NCI-H2196 (cell line): ENCODE measurements around the gene CRELD2.

Experiments used
- DNase-seq: peaks from one replicate; lab custom pipeline; 2025; ENCODE audit not compliant: unreplicated experiment; lab: John Stamatoyannopoulos, UW

Gene CRELD2

GRCh38 chr22:49966041-49966773, 47.8 kb downstream of the CRELD2 start:
- DNase-seq: no peak

GRCh38 chr22:49966774-49967705, 48.6 kb downstream of the CRELD2 start:
- DNase-seq: no peak

- no peak for DNase-seq
Observed at GRCh38 chr22:49967706-49968208, 49.3 kb downstream of the CRELD2 start.

GRCh38 chr22:49968313-49968830, 49.9 kb downstream of the CRELD2 start:
- DNase-seq: no peak

- DNase-seq: no peak
Observed at GRCh38 chr22:49968831-49969661, 50.6 kb downstream of the CRELD2 start.

GRCh38 chr22:49969751-49970527, 51.5 kb downstream of the CRELD2 start:
- DNase-seq: no peak

GRCh38 chr22:49970528-49971231, 52.2 kb downstream of the CRELD2 start:
- peak; percentile 82 for DNase-seq

GRCh38 chr22:49971232-49972162, 53.1 kb downstream of the CRELD2 start:
- no peak for DNase-seq

GRCh38 chr22:49972163-49973017, 54.0 kb downstream of the CRELD2 start:
- DNase-seq: no peak

GRCh38 chr22:49973018-49973961, 54.9 kb downstream of the CRELD2 start:
- no peak for DNase-seq

- no peak for DNase-seq
Observed at GRCh38 chr22:49975543-49976389, 57.3 kb downstream of the CRELD2 start.

GRCh38 chr22:49976439-49977175, 58.2 kb downstream of the CRELD2 start:
- no peak for DNase-seq
